HG02623 (cell line): Measurements from ENCODE around the gene HOXC11.

Experiments used
- ATAC-seq: cut with Tn5 transposase; IDR thresholded peaks from one replicate; pipeline ENCODE4 v1.9.1; 2021; ENCODE audit warnings: moderate library complexity; ENCODE audit not compliant: unreplicated experiment

HOXC11 gene

DNA sequence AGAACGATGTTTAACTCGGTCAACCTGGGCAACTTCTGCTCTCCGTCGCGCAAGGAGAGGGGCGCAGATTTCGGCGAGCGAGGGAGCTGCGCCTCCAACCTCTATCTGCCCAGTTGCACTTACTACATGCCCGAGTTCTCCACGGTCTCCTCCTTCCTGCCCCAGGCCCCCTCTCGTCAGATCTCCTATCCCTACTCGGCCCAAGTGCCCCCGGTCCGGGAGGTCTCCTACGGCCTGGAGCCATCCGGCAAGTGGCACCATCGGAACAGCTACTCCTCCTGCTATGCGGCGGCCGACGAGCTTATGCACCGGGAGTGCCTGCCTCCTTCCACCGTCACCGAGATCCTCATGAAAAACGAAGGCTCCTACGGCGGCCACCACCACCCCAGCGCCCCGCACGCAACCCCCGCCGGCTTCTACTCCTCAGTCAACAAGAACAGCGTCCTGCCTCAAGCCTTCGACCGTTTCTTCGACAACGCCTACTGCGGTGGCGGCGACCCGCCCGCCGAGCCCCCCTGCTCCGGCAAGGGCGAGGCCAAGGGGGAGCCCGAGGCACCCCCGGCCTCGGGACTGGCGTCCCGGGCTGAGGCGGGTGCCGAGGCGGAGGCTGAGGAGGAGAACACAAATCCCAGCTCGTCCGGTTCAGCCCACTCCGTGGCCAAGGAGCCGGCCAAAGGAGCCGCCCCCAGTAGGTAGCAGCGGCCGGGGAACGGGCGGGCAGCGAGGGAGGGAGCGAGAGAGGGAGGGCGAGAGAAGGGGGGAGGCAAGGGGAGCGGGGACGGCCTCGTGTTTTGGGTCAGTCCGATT lies 513 bp downstream of the HOXC11 start:
- no peak for ATAC-seq

DNA sequence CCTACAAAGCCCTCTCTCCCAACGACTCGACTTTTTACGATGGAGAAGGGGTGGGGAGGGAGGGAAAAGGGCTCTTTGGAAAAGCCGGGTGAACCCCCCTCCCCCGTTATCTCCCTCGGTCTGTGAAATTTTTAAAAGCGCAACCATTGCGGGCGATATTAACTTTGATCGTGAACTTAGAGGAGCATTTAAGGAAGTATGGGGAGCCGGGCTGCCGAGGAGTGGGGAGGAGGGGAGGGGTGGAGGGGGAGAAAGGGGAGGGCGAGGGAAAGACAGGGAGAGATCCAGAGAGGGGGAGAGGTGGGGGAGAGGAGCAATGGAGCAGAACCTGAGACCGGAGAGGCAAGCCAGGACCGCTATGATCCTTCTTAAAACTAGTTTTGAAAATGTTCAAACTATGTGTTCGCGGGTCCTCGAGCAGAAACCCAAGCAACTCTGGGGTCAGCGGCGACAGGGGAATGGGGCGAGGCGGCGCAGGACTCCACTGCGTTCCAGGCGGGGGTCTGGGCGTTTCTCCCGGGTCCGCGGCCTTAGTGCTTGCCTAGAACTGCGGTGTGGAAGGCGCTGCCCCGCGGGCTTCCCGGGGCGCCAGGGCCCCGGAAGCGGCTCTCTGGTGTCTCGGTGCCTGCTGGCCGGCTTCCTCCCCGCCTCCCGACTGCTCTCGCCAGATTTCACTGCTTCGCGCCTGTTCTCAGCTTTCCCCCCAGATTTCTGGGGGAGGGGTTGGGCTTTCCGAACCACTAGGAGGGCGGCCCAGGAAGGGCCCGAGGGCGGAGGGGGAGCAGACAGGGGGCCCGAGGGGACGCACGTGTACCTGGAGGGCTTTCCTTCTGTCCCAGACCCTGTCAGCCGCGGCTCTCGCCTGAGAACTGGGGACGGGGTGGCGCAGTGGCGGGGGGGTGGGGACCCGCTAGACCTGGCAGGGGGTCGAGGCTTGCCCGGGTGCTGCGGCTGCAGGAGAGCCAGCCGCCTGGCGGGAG lies 1.4 kb downstream of the HOXC11 start, which contains the start of gene HOTAIR:
HOTAIR (minus strand) TSS at position 871 of the 980 bp plus-strand sequence.
- ATAC-seq, result no peak

DNA sequence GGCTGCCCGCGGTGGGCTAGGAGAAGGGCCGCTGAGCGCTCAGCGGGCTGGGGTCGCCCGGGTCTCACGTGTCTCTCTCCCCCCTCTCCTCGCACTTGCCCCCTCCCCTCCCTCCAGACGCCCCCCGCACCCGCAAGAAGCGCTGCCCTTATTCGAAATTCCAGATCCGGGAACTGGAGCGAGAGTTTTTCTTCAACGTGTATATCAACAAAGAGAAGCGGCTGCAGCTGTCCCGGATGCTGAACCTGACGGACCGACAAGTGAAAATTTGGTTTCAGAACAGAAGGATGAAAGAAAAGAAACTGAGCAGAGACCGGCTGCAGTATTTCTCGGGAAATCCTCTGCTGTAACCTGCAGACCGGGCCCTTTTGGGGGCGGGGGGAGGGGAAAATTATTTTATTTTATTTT lies 2.1 kb downstream of the HOXC11 start:
- no peak for ATAC-seq

DNA sequence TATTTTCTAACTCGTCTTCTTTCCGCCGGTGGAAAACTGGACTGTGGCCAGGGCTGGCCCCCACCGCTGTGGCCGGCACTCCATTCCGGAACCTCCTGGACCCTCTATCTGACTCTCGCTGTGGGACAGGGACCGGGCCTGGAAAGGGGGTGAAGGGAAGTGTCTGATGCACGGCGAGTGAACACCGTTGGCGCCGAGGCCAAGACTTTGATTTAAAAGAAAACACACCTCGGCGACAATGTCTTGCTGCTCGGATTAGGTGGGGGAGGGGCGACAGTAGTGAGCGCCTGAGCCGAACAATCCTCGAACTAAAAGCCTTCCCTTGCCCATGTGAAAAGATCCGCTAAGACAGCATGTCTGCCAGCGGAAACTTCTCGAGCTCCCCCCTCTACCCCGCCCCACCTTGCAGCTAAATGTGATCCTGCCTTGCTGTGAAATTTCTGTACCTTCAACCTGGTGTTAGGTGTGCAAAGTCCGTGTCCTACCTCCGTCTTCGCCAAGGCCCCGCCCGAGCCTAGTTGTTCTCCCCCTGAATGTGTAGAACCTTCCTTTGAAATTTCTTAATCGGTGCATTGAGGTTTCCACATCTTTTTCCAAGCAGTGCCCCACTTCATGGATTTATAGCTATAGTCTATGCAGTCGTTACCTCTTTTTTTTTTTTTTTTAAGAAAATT lies 2.7 kb downstream of the HOXC11 start:
- no peak for ATAC-seq

DNA sequence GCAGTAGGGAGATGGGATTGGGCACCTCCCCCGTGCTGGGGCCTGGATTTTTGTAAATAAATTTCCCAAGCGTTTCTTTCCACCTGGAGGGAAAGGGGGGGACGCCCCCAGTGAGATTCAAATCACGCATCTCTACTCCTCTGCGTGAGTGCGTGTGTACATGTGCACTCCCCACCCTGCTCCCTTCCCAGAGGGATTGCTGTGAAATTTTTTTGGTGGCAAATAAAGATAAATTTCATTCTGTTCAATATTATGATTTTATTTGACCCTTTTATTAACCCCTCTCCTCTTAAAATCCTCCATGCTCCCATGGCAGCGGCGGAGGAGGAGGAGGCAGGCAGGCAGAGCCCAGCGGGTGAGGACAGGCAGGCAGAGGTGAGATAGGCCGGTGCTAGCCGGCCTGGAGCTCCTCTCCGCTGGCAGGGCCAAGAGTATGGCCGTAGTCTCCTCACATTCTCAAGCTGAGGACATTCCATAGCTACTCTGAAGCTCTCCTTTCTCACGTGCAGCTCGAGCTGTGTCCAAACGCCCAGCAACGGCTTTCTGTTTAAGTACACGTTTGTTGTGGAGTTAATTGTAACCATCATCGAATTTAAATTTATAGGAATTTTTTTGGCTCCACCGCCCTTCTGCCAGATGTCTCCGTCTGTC lies 3.4 kb downstream of the HOXC11 start:
- ATAC-seq, result no peak

DNA sequence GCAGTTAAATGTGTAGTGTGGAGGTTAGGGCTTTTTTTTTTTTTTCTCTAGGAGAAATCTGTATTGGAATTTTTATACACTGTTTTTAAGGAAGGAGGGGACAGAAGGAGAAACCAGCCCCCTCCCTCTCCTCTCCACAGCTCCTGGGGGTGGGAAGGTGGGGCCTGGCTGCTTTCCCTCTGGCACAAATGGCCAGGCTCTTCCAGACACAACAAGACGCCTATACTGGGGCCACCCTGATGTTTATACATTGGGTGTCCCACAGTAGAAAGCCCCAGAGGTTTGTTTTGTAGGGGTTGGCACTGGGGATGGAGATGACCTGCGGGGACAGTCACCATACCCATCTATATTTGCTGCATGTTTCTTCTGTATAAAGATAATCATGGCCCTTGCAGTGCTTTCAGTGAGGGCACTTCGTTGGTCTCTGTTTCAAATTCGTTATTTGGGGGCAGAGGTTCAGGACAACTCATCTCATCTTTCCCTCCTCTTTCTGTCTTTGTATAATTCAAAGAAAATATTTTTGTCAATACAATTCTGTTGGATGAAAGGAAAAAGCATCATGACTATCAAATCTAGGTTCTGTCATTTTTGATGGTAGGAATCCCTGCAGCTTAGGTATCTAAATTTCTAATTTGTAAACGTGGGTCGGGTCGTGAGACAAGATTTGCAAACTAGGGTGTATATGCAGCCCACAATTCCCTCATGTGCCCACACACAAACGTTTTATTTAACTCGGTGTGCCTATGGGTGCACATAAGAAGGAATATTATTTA lies 4.1 kb downstream of the HOXC11 start:
- no peak for ATAC-seq

DNA sequence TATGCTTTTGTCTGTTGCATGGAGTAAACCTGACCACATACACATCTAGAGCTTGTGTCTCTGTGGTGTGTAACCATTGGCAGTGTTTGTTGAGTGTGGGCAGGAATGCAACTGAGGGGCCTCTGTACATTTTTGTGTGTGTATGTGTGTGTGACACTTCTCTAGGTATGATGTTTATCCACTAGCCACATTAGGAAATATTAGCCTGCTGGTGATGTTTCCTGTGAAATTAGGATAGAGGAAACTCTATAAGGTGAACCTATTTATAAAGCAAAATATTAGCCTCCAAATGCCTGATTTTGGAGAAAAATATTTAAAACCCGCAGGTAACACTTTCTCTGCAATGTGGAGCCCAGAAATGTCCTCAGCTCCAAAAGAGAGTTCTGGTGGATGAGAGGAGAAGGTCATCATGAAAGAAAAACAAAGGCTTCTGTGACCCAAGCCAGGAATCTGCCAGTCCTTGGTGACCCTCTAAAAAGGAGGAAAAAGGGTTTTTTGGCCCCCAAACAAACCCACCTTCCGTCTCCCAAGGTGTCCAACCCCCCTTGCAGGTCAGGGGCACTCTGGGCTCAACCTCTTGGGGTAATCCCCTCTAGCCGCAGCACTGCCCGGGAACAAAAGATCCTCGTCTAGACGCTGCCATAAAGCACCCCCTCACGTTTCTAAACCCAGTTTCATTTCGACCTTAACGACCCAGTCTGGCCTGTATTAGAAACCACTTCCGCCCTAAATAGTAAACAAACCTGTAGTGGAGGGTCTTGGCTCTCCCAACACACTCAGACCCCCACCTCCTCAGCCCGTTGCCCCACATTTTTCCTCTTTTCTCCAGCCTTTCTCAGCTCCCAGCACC lies 4.9 kb downstream of the HOXC11 start:
- no peak for ATAC-seq

DNA sequence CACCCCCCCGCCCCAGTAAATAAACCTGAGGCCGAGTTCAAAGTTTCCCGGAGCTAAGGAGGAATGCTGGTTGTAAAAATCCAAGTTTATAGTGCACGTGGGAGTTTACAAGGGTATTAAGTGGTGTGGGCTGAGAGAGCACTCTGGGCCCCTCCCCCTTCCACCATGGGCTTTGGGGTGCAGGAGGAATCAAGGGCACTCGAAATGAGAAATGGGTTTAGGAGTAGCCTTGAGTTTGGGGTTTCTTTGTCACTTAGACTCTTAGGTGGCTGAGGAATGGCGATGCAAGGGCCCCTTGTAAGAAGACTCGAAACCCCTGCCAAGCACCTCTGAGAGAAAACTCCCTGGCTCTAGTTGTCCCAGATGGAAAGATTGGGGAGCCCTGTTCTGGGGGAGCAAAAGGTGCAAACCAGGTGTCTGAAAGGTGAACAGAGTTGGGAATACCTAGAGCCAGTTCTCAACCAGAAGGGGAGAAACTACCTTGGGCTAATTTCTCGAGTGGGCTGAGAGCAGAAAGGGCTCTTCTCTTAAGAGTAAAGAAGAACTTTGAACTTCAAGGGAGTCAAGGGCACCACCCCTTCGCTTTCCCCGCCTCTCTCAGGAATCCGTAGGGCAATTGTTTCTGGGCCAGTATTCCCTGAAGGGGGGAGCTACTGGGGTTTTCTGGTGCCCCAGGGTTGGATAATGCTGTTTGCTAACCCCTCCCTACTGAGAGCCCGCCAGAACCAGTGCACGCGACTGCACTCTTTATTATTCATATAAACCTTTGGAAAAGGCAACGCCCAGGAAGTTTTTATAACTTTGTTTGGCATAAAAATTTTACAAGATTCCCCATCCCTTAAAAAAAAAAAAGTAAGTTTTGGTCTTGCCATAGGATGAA lies 5.8 kb downstream of the HOXC11 start:
- no peak for ATAC-seq

DNA sequence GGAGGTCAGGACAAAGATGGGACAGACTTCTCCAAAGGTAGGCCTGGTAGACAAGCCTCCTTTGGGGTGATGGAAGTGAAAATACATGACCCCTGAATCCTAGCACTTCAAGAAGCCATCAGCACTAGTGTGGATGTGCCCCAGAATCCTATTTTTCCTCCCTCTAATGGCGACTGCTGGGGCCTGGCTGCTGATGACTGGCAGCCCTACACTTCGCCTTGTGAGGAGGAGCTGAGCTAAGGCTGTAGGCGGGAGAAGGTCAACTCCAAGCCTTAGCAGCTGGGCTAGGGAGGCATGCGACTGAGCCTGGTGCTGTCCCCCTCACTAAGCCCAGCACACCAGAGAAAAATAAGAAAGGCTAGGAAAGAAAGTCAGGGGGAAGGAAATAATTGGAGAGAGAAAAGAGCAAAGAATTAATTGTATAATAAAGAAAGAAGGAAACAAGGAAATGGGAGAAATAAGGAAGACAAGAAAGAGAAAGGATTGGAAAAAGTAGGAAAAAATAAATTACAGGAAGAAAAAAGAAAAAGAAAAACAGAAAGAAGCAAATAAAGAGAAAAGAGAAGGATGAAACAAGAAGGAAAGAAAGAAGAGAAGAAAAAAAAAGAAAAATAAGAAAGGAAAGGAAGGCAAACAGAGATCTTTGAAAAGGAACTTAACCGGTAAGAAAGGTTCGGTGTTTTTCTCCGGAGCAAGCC lies 7.3 kb downstream of the HOXC11 start:
- ATAC-seq, result no peak

DNA sequence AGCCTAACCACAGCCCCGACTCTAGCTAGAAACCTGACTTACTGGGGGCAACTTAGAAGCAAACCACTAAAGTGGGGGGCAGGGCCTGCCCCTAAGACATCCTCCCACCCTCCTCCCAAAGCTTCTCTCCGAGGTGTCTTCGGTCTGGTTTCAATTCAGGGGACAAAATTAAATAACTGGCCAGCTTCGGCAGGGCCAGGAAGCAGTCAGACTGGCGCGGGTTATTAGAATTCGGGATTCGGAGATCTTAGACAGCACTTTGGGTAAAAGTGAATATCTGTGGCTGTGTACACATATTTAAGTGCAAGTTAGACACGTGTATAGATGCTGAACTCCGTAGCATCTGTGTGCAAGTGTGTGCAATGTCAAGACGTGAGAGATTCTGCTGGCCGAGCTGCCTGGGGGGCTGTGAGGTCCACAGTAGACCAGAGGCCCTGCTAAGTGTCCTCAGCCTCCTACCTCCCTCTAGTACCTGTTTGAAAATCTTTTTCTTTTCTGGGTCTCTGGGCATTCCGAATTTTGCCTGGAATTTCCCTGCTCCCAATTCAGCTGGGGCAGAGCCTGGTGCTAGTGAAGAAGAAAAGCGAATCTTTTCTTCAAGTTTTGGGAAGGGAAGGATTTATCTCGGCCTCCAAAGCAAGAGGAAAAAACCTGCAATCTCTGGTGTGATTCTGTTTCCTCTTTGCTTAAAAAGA lies 8.0 kb downstream of the HOXC11 start:
- no peak for ATAC-seq

DNA sequence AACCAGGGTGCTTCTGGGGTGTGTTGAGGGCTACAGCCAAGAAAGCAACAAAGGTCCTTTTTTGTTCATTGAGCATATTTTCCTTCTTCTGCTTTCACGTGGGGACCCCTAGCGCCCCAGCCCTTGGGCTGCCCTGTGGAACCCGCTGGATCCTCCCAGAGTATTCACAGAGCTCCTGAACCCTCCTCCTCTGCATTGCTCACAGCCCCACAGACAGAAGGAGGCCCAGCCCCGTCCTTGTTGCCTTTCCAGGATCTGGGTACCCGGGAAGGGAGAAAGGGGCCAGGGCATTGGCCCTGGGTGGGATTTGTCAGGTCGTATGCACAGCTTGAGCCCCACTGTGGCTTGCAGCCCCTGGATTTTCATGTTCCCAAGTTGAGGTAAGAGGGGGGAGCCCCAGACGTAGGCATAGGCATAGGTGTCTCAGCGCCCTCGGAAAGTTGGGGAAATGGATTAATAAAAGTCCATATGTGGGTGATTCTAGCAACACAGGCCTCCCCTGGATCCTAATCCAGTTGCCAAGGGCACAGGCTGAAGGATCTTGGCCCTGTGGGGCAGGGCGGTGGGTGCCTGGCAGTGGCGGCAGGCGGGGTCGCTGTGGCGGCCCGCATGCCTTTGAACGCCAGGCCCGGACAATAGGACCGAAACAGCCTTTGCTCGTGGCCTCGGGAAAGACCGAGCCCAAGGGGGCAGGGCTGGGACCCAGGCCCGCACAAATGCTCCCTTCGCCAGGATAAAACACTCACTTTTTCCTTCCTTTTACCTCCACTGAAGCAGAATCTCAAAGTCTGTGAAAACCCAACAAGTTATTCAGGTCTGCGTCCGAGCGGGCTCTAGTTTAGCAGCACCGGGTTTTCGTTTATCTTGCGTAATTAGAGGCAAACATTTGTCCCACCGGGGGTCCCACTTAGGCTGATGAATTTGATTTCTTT lies 9.0 kb downstream of the HOXC11 start:
- no peak for ATAC-seq

DNA sequence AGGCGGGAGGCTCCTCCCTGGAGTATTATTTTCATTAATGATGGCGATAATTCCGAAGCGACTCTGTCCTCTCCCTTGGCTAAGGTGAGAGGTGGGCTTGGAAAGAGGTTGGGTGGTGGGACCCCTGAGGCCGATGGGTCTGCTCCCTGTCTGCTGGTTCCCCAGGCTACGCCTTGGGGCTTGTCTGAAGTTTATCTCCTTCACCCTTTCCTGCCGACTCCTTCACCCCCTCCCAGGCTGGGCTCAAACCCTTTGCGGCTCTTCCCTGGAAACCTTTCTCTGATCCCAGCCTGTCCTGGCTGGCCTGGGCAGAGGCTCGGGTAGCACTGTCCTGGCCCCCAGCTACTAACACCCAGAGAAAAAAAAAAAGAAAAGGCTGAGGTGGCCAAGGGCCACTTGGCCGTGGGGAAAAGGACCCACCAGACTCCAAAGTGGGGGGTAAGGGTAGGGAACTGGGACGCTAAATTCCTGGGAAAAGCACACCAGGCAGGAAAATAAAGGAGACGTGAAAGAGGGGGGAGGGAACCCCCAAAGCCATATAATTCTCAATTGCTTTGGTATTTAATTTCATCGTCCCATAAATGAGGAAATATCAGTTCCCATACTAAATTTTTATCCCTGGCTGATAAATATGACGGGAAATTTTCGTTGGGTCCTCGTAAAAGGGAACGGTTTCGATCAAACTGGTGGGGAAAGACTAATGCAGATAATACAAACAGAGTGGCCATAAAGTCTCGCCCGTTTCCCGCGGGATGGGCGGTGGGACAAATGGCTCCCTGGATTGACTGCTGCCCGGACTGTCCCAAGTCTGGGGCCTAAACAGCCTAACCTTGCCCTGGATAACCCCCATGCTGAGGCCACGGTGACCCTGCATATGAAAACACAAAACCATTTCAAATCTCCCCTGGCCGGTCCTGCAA lies 10.0 kb downstream of the HOXC11 start:
- no peak for ATAC-seq

DNA sequence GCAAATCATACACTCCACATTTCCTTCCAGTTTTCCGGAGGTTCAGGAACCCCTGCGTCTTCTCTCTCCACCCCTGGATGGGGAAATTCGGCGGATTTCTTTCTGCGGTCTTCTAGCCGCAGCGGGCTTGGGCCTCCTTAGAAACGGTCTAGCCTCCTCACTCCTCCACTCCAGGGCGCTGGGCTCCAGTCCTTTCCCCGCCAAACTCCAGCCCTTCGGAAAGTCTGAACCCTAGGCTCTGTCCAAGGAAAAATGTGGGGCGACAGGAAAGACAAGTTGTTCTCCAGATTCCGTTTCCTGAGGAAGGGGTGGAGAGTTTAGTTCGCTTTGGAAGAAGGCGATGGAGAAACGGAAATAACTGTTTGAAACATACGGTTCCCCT lies 10.6 kb downstream of the HOXC11 start:
- ATAC-seq, result no peak

DNA sequence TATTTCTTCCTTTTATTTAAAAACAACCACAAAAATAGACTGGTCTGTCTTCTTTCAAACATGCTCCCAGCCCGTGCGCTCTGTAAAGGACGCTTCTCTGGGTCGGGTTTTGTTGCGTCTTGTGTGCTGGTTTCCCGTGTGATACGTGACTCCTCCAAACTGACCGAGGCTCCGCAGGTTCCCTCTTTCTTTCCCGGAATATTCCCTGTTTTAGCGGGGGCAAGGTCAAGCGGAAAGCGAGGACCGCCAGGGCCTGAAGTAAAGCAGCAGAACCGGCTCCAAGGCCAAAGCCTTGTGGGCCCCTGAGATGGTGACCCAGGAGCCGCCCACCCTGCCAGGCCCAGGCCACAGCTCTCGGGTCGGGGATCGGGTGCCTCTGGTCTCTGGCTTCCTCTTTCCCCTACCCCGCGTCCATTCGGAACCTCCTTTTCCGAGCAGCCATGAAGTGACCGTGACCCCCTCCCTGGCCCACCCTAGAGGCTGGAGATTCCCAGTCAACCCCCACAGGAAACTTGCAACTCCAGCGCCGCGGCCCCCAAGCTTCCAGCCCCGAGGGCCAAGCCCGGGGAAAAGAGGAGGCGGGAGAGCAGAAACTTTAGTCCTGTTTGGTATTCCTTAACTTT lies 11.1 kb downstream of the HOXC11 start:
- ATAC-seq, result no peak
